ENCODE measurements around the gene NTN3.

The NTN3 gene

GRCh38 chr16:2497695-2498484 lies 26.8 kb downstream of the NTN3 start:
- DNase-seq, result no peak

- DNase-seq, result no peak
Measured at GRCh38 chr16:2498531-2499253, 27.6 kb downstream of the NTN3 start.

- no peak for DNase-seq
Measured at GRCh38 chr16:2499454-2499853, 28.4 kb downstream of the NTN3 start.

- no peak for DNase-seq
Measured at GRCh38 chr16:2499890-2500429, 28.9 kb downstream of the NTN3 start.

GRCh38 chr16:2500430-2500917 lies 29.4 kb downstream of the NTN3 start:
- no peak for DNase-seq

- DNase-seq, result peak; percentile 77 to 84
Measured at GRCh38 chr16:2500918-2501750, 30.0 kb downstream of the NTN3 start.

GRCh38 chr16:2501946-2502895 lies 31.1 kb downstream of the NTN3 start:
- DNase-seq, result no peak

GRCh38 chr16:2505695-2506094 lies 34.6 kb downstream of the NTN3 start:
- DNase-seq, result no peak

- DNase-seq, result peak in 1 of 2 donors; percentile 63
Measured at GRCh38 chr16:2507052-2507659, 36.1 kb downstream of the NTN3 start.

- DNase-seq, result peak in 1 of 2 donors; percentile 54
Measured at GRCh38 chr16:2507665-2508064, 36.6 kb downstream of the NTN3 start.

- DNase-seq, result no peak
Measured at GRCh38 chr16:2508722-2509400, 37.8 kb downstream of the NTN3 start.

- no peak for DNase-seq
Measured at GRCh38 chr16:2511128-2511800, 40.2 kb downstream of the NTN3 start.

- DNase-seq, result no peak
Measured at GRCh38 chr16:2511996-2512734, 41.1 kb downstream of the NTN3 start.

- DNase-seq, result peak; percentile 41 to 47
Measured at GRCh38 chr16:2512735-2513404, 41.8 kb downstream of the NTN3 start.

GRCh38 chr16:2513405-2514332 lies 42.6 kb downstream of the NTN3 start, which contains the start of gene ATP6V0C:
Gene ATP6V0C, plus strand, starts transcription at chr16:2513952. Its CDS starts 152 bp downstream, at chr16:2514104.
- DNase-seq, result peak; percentile 94 to 95

- peak; percentile 29 to 61 for DNase-seq
Measured at GRCh38 chr16:2514333-2515179, 43.5 kb downstream of the NTN3 start.

Data from CD4-positive, alpha-beta T cell treated with Interferon alpha-2 for 1 hour (primary cell).